GM13977 (cell line): Measurements from ENCODE around the gene ADCY5.

Source experiments
- DNase-seq: peaks from one replicate; pipeline ENCODE4 v3.0.0; 2012; ENCODE audit warnings: low spot score
- CTCF ChIP-seq: IDR thresholded peaks from 2 replicates; pipeline ENCODE4 v1.5.1; 2012; ENCODE audit warnings: mild to moderate bottlenecking, control low read depth; ENCODE audit not compliant: insufficient read depth; ENCODE audit errors: extremely low read depth, missing control alignments
- in situ Hi-C: fragments of 300-500 bp; cut with MboI; formaldehyde crosslinking; loops from one replicate; pipeline ENCODE4 v1.12.0; 2022; ENCODE audit warnings: low sequenced_read_pairs, low pct_unique_long_range_greater_than_20kb, mixed read lengths, inconsistent platforms; ENCODE audit not compliant: unreplicated experiment

ADCY5 gene

GRCh38 chr3:123290107-123290930 lies 158.6 kb downstream of the ADCY5 start:
- in situ Hi-C loops, result no loop called here
- no peak for DNase-seq
- TF ChIP-seq CTCF, result no peak

GRCh38 chr3:123289391-123290106 lies 159.3 kb downstream of the ADCY5 start:
- in situ Hi-C loops, result no loop called here

DNA sequence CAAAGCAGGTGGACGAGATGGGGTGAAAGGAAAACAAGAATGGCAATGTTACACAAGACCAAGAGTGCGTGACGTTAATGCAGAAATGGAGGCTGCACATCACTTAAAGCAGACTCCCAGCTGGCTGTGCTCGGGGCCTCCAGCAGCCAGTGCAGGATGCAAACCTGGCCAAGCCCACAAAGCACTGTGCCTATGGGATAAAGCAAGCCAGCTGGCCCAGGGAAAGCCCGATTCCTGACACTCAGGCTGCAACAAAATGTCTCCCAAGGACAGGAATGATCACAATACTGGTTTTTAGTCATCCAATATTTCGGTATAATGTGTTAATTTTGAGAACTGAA lies 161.0 kb downstream of the ADCY5 start:
- no peak for DNase-seq
- in situ Hi-C loops, result no loop called here
- TF ChIP-seq CTCF, result no peak

More at GRCh38 chr3:123289391-123290106, 159.3 kb downstream of the ADCY5 start:
- no peak for TF ChIP-seq CTCF
- no peak for DNase-seq

DNA sequence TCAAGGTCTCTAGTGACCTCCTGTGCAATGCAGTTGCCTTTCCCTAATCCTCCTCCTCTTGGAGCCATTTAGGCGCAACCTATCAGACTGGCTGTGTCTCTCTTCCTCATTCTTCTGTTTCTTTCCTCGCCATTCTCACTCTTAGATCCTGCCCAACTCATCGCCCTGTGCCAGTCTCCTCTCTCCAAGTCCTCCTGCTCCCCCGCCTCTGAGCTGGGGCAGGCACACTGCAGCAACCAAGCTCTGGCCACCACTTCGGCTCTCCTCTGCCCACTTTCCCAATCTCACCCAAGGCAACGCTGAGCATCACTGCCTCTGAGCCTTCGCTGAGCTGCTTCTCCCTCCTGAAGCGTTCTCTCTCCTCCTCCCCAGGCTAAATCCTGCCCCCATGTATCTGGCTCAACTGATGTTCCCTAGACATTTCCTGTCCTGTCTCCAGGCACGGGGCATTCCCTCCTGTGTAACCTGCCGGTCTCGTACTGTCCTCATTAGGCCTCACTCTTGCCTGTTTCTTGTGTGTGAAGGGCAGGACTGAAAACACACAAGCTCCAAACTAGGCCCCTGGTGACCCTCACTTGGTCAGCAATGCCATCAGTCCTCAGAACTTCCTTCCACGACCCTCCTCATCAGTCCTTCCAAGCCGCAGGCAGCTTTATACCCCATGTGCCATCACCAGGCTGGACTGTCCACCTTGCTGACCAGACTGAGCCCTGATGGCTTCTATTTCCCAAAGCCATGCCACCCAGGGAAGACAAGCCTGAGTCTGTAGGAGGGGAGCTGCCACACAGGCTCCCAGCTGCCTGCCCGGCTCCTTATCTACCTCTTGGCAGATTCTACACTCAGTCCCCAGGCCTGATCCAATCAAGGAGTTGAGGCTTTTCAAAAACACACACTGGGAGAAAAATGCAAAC lies 161.6 kb downstream of the ADCY5 start:
- no peak for TF ChIP-seq CTCF
- DNase-seq, result no peak
- in situ Hi-C loops, result no loop called here

- in situ Hi-C loops, result no loop called here
- DNase-seq, result peak; percentile 84
- peak; percentile 76 for TF ChIP-seq CTCF
Observed at GRCh38 chr3:123286308-123287023, 162.4 kb downstream of the ADCY5 start.

DNA sequence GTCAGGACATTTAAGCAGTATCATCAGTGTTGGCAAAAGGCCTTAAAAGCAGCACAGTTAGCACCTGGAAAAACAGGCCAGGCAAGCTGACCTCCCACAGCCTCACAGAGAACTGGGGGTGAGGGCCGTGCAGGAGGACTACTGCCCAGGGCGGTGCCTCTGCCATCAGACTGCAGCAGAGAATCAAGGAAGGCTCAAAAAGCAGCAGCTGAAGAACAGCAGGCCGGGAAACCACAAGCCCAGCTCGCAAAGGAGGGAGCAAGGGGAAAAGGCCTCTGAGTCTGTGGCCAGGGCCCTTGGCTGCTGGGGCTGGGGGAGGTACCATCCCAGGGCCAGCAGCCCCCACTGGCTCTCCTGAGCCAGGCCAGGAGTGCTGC lies 163.0 kb downstream of the ADCY5 start:
- DNase-seq, result no peak
- in situ Hi-C loops, result no loop called here
- TF ChIP-seq CTCF, result no peak
